ENCODE data around the gene NINJ2.

NINJ2 gene

GRCh38 chr12:570921-571794 is 92.1 kb downstream of the NINJ2 start:
- ChIA-PET POLR2A (no interaction called here), CTCF (interaction anchor here (1.0 to 6.3 kb wide), 21 partner anchors 8 to 1012 kb away, joined by 3 to 48 read pairs (median 4); partner anchors contain the start of genes RAD52 and WNK1)
- TF ChIP-seq CTCF (IDR thresholded peaks at IDR 0.05; ENCODE audit: control extremely low read depth, extremely low read depth, low read depth, missing control alignments), result no peak
- no peak for DNase-seq (ENCODE audit: extremely low spot score)

- ChIA-PET POLR2A (interaction anchor here (0.9 kb wide), 1 partner anchor 115 kb away, joined by 3 read pairs; no protein-coding TSS in a partner anchor), CTCF (interaction anchor here (0.7 to 6.3 kb wide), 27 partner anchors 9 to 1018 kb away, joined by 3 to 48 read pairs (median 3); partner anchors contain the start of genes RAD52 and WNK1)
- DNase-seq (ENCODE audit: extremely low spot score), result no peak
- no peak for TF ChIP-seq CTCF (IDR thresholded peaks at IDR 0.05; ENCODE audit: control extremely low read depth, extremely low read depth, low read depth, missing control alignments)
These were observed 92.8 kb downstream of the NINJ2 start for GRCh38 chr12:570435-570920.

- ChIA-PET POLR2A (interaction anchor here (0.9 kb wide), 1 partner anchor 115 kb away, joined by 3 read pairs; no protein-coding TSS in a partner anchor), CTCF (interaction anchor here (0.7 to 6.3 kb wide), 32 partner anchors 9 to 1018 kb away, joined by 3 to 48 read pairs (median 3); partner anchors contain the start of genes RAD52 and WNK1)
- DNase-seq (ENCODE audit: extremely low spot score), result peak; percentile 94
- TF ChIP-seq CTCF (IDR thresholded peaks at IDR 0.05; ENCODE audit: control extremely low read depth, extremely low read depth, low read depth, missing control alignments), result peak; percentile 95
These were observed 93.3 kb downstream of the NINJ2 start for GRCh38 chr12:569803-570434.

- CTCF ChIA-PET, result interaction anchor here (0.8 to 6.3 kb wide), 23 partner anchors 10 to 1019 kb away, joined by 3 to 48 read pairs (median 4); partner anchors contain the start of gene WNK1
- TF ChIP-seq CTCF (IDR thresholded peaks at IDR 0.05; ENCODE audit: control extremely low read depth, extremely low read depth, low read depth, missing control alignments), result no peak
- POLR2A ChIA-PET, result no interaction called here
- no peak for DNase-seq (ENCODE audit: extremely low spot score)
These were observed 94.1 kb downstream of the NINJ2 start for GRCh38 chr12:569091-569676.

GRCh38 chr12:568486-568885 is 94.8 kb downstream of the NINJ2 start:
- ChIA-PET POLR2A (interaction anchor here (0.6 kb wide), 1 partner anchor 381 kb away, joined by 4 read pairs; the partner anchor contains the start of gene RAD52), CTCF (interaction anchor here (0.9 to 6.3 kb wide), 8 partner anchors 21 to 524 kb away, joined by 3 to 48 read pairs (median 4); no protein-coding TSS in a partner anchor)
- no peak for TF ChIP-seq CTCF (IDR thresholded peaks at IDR 0.05; ENCODE audit: control extremely low read depth, extremely low read depth, low read depth, missing control alignments)
- no peak for DNase-seq (ENCODE audit: extremely low spot score)
